OCI-LY3 (cell line): ENCODE data around the gene EXOSC10.

Source experiments
- CTCF ChIP-seq: fragments of 200-600, 300-600 bp; sonication (generic); IDR thresholded peaks from 2 replicates; pipeline ENCODE4 v1.5.1; 2014; ENCODE audit warnings: antibody characterized with exemption, low read length, low read depth
- EZH2phosphoT487 ChIP-seq: fragments of 200-600 bp; shearing (Covaris generic); IDR thresholded peaks from 2 replicates; pipeline ENCODE4 v1.6.1; 2018; ENCODE audit warnings: antibody characterized with exemption, mixed run types, low read depth

DNA sequence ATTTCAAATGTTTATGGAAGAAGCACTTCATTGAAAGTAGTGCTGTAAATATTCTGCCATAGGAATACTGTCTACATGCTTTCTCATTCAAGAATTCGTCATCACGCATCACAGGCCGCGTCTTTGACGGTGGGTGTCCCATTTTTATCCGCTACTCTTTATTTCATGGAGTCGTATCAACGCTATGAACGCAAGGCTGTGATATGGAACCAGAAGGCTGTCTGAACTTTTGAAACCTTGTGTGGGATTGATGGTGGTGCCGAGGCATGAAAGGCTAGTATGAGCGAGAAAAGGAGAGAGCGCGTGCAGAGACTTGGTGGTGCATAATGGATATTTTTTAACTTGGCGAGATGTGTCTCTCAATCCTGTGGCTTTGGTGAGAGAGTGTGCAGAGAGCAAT lies 76.5 kb downstream of the EXOSC10 start:
- no peak for TF ChIP-seq CTCF
- TF ChIP-seq EZH2phosphoT487, result no peak
